HepG2 (cell line): ENCODE results near the gene ZNF433. TPM values are rescaled to one million over a fixed set of nuclear protein-coding genes. Genes with fewer than 3 reads are reported as not detected.

Source experiments
- ATAC-seq: fragments of 200-7000 bp; cut with Tn5 transposase; 3 replicates; pipeline ENCODE4 v1.9.1; 2020; ENCODE audit warnings: mild to moderate bottlenecking, moderate library complexity
- BruUV-seq: library from RNA; stranded (reverse); fragments of 400-500 nt; replicated peaks from 2 replicates; lab custom pipeline; 2021; lab: Mats Ljungman, UMichigan
- CTCF ChIA-PET: fragments of 300-600 bp; formaldehyde crosslinking; extraction: SDS; loops from one replicate; lab custom pipeline; 2021; ENCODE audit warnings: low total read pairs, inconsistent platforms, low intra/inter-chr PET ratio; lab: Yijun Ruan, JAX
- POLR2A ChIA-PET: fragments of 350-600 bp; sonication (Branson Sonifier 250); formaldehyde crosslinking; loops from one replicate; lab custom pipeline; 2020; ENCODE audit warnings: antibody characterized with exemption, inconsistent platforms; lab: Yijun Ruan, JAX
- DNase-seq: peaks from one replicate; pipeline ENCODE4 v3.0.0-alpha.2; 2015; ENCODE audit warnings: low spot score
- FAIRE-seq: peaks from 3 replicates; lab custom pipeline; 2011; peaks lifted over from hg19 to GRCh38; lab: Jason Lieb, UNC
- H2AFZ ChIP-seq: one replicate; pipeline ENCODE4 v1.6.1; 2011; ENCODE audit warnings: low read length, inconsistent platforms
- H3K27ac ChIP-seq: fragments of 300-600 bp; 3 replicates; pipeline ENCODE4 v1.8.0; 2011; ENCODE audit warnings: mixed run types, mild to moderate bottlenecking, mixed read lengths, low read length, inconsistent platforms; ENCODE audit not compliant: insufficient read depth; ENCODE audit errors: extremely low read length
- H3K27me3 ChIP-seq, 2 experiments: fragments of 200-600 bp in 1 of 2; 2 replicates in 1 of 2; 3 replicates in 1 of 2; pipeline versions ENCODE4 v1.6.0 to v1.8.0; 2011; ENCODE audit warnings: low read length in 2 of 2, mild to moderate bottlenecking in 2 of 2, moderate library complexity in 2 of 2, inconsistent platforms in 1 of 2; ENCODE audit not compliant: insufficient read depth in 2 of 2, control insufficient read depth in 1 of 2
- H3K36me3 ChIP-seq, 2 experiments: fragments of 200-600 bp in 1 of 2; replicated peaks in 1 of 2; 2 replicates in 1 of 2; 3 replicates in 1 of 2; pipeline versions ENCODE4 v1.5.1 to v1.8.0; 2011; ENCODE audit warnings: low read length in 2 of 2, inconsistent platforms in 1 of 2; ENCODE audit not compliant: insufficient read depth in 2 of 2, control insufficient read depth in 1 of 2
- H3K4me1 ChIP-seq: 2 replicates; pipeline ENCODE4 v1.5.1; 2012; ENCODE audit warnings: low read length, inconsistent platforms; ENCODE audit not compliant: insufficient read depth
- H3K4me2 ChIP-seq: 2 replicates; pipeline ENCODE4 v1.6.0; 2011; ENCODE audit warnings: low read depth, low read length, inconsistent platforms
- H3K4me3 ChIP-seq, 3 experiments: fragments of 200-600 bp in 1 of 3; sonication (generic), shearing (Covaris generic) in 1 of 3; replicated peaks in 1 of 3; 2 replicates each; pipeline ENCODE4 v1.5.1; 2011 to 2016; ENCODE audit warnings: low read length in 3 of 3, inconsistent platforms in 2 of 3, low read depth in 2 of 3, mild to moderate bottlenecking in 2 of 3, control low read depth in 1 of 3, mixed read lengths in 1 of 3; ENCODE audit not compliant: insufficient read depth in 1 of 3
- H3K79me2 ChIP-seq: one replicate; pipeline ENCODE4 v1.6.1; 2011; ENCODE audit warnings: low read length, inconsistent platforms; ENCODE audit not compliant: insufficient read depth
- H3K9ac ChIP-seq: 2 replicates; pipeline ENCODE4 v1.6.0; 2011; ENCODE audit warnings: mild to moderate bottlenecking, low read depth, low read length, inconsistent platforms; ENCODE audit not compliant: insufficient read depth
- H3K9me3 ChIP-seq: 2 replicates; pipeline ENCODE4 v1.5.1; 2012; ENCODE audit warnings: mild to moderate bottlenecking, low read length
- H4K20me1 ChIP-seq: 2 replicates; pipeline ENCODE4 v1.6.0; 2011; ENCODE audit warnings: inconsistent platforms, mild to moderate bottlenecking, low read length, moderate library complexity; ENCODE audit not compliant: insufficient read depth
- BCLAF1 ChIP-seq: fragments of 450-650 bp; IDR thresholded peaks from 2 replicates; pipeline ENCODE4 v1.6.1; 2017; ENCODE audit warnings: mild to moderate bottlenecking
- ZFP36L1 ChIP-seq: sonication (generic); formaldehyde crosslinking; IDR thresholded peaks from 2 replicates; pipeline ENCODE4 v1.8.0; 2022; ENCODE audit warnings: mild to moderate bottlenecking, missing genetic modification reagents, moderate library complexity
- ZNF883 ChIP-seq: sonication (generic); formaldehyde crosslinking; IDR thresholded peaks from 2 replicates; pipeline ENCODE4 v1.5.1; 2020; ENCODE audit warnings: mild to moderate bottlenecking, missing genetic modification reagents; ENCODE audit errors: not compliant biosample characterization
- WGBS: methylation state at CpG from one replicate; pipeline ENCODE4 v1.1.6; 2017; ENCODE audit warnings: low lambda C conversion rate; 5-methylcytosine and 5-hydroxymethylcytosine counted together
- in situ Hi-C: cut with HindIII; loops from 2 replicates; pipeline ENCODE4 v1.10.0; 2017; ENCODE audit warnings: low pct_unique_long_range_greater_than_20kb; ENCODE audit not compliant: extremely low pct_ligation_motif_present
- intact Hi-C: fragments of 100-400 bp; cut with micrococcal nuclease; formaldehyde crosslinking; loops from one replicate; pipeline ENCODE4 v1.10.0; 2022; ENCODE audit not compliant: unreplicated experiment
- polyA plus RNA-seq, 8 experiments: library from polyadenylated mRNA; depleted of rRNA in 3 of 8; stranded (reverse) in 7 of 8; unstranded in 1 of 8; fragments of >200 nt; fragmentation: Illumina TruSeq in 4 of 8; extraction: Trizol in 4 of 8; gene quantifications; 2 replicates each; pipeline versions ENCODE4 v1.2.1 to v1.2.3, GENCODE V29; 2011 to 2016; ENCODE audit warnings: low read depth in 4 of 8, missing spikeins in 1 of 8, mixed read lengths in 1 of 8; ENCODE audit not compliant: insufficient read depth in 1 of 8
- total RNA-seq, 5 experiments: library from RNA; depleted of rRNA; stranded (reverse); fragments of >200 nt; fragmentation: Illumina TruSeq; extraction: Trizol; gene quantifications; 2 replicates each; pipeline ENCODE4 v1.2.3, GENCODE V29; 2016; ENCODE audit warnings: low read depth in 1 of 5

The ZNF433 gene
- total and polyA plus RNA-seq, 2 of the 13 experiments (the other 11 are each of a cell fraction or from before 2014, with no cell fraction given): 1.8 to 4.9 TPM

GRCh38 chr19:11989112-11989456 is 46.4 kb downstream of the ZNF433 start:
- POLR2A ChIA-PET: interaction anchor here (1.0 to 3.1 kb wide), 8 partner anchors 46 to 192 kb away, joined by 3 to 30 read pairs (median 4); partner anchors contain the start of genes ZNF20, ZNF433, ZNF69 and ZNF700
- Histone ChIP-seq H3K36me3 (no peaks in the 10 kb centered on the region), H3K9ac (no peak overlapping the region), H3K27me3 (peaks cover 0 to 1% of the 10 kb centered on the region in 2 experiments; a peak in 1 of 5 replicates), H3K4me3 (peak overlapping the region in 1 of 3 experiments; percentile 72; a peak in 1 of 6 replicates), H3K79me2 (no peaks in the 10 kb centered on the region), H3K9me3 (no peaks in the 10 kb centered on the region)
- intact Hi-C loops: loop anchor here (1.0 kb wide), 1 partner anchor 25 kb away; no protein-coding TSS in a partner anchor
- in situ Hi-C loops: loop anchor here (5.0 kb wide), 1 partner anchor 102 kb away; the partner anchor contains the start of gene ZNF69
- no peak for ATAC-seq
- TF ChIP-seq BCLAF1 (no peak), ZNF883 (CRISPR knock-in tag) (no peak), ZFP36L1 (CRISPR knock-in tag) (0 out of 2 replicates have a peak, but pooled peaks have one; percentile 1)
- TF ChIP-seq, all 625 proteins: peak for 1
- no peaks in the 10 kb centered on the region for H4K20me1 ChIP-seq
- CTCF ChIA-PET: interaction anchor here (1.0 to 3.8 kb wide), 4 partner anchors 25 to 192 kb away, joined by 3 to 50 read pairs (median 24); partner anchors contain the start of gene ZNF763
- 20% methylated on average over 9 of the region's 9 CpGs for WGBS
- no peak overlapping the region for H3K27ac ChIP-seq
- H2AFZ ChIP-seq: no peak overlapping the region
- no peak for FAIRE-seq
- H3K4me2 ChIP-seq: peak overlapping the region; percentile 89; the same call in 1 of the 2 replicates
- no TSS peak for BruUV-seq
- no peak for DNase-seq
- H3K4me1 ChIP-seq: peaks cover 18% of the 10 kb centered on the region; the same call in 1 of the 2 replicates
